ENCODE data around the gene SLC4A4. TPM values are rescaled to one million over a fixed set of nuclear protein-coding genes. Genes with fewer than 3 reads are reported as not detected.

Gene SLC4A4
- polyA plus RNA-seq, 1 donor (not counting 4 experiments of a cell fraction or from before 2014, with no cell fraction given) = 0.29 TPM

GRCh38 chr4:71333368-71333767, 5.5 kb upstream of the SLC4A4 start:
- H4K20me1 ChIP-seq (ENCODE audit: control insufficient read depth, extremely low read depth, insufficient read depth, low read length) = no peaks in the 10 kb centered on the region
- no peaks in the 10 kb centered on the region for H3K36me3 ChIP-seq (ENCODE audit: control insufficient read depth in 2 of 2, extremely low read depth in 1 of 2, insufficient read depth in 2 of 2, low read length in 2 of 2)
- H3K27me3 ChIP-seq (ENCODE audit: control insufficient read depth, extremely low read depth, insufficient read depth, low read length) = no peaks in the 10 kb centered on the region
- TF ChIP-seq CTCF (optimal IDR thresholded peaks at IDR 0.05 in 1 of 3, IDR thresholded peaks at IDR 0.05 in 1 of 3, conservative IDR thresholded peaks at IDR 0.05 in 1 of 3; ENCODE audit: extremely low read depth in 1 of 3, insufficient read depth in 2 of 3, low read length in 3 of 3) = no peak
- no peak for TF ChIP-seq EZH2 (IDR thresholded peaks at IDR 0.05; ENCODE audit: low read length)
- no peak overlapping the region for H3K27ac ChIP-seq (ENCODE audit: control insufficient read depth, insufficient read depth, low read length)
- H3K9me3 ChIP-seq (ENCODE audit: control insufficient read depth, low read depth, low read length) = no peaks in the 10 kb centered on the region
- H3K9ac ChIP-seq (ENCODE audit: control insufficient read depth, extremely low read depth, insufficient read depth, low read length) = no peak overlapping the region
- no peak overlapping the region for H2AFZ ChIP-seq (ENCODE audit: control insufficient read depth, low read length)
- no peak overlapping the region for H3K4me2 ChIP-seq (ENCODE audit: control insufficient read depth, extremely low read depth, insufficient read depth, low read depth, low read length)
- no peak overlapping the region for H3K4me3 ChIP-seq (ENCODE audit: control insufficient read depth in 2 of 3, extremely low read depth in 1 of 3, insufficient read depth in 2 of 3, low read depth in 1 of 3, low read length in 3 of 3)
- H3K4me1 ChIP-seq (ENCODE audit: control insufficient read depth, extremely low read depth, insufficient read depth, low read length) = no peaks in the 10 kb centered on the region
- no peaks in the 10 kb centered on the region for H3K9me1 ChIP-seq (ENCODE audit: control insufficient read depth, extremely low read depth, insufficient read depth, low read length)
- FAIRE-seq (no peak), DNase-seq (ENCODE audit: low read depth, low spot score) (no peak)
- dilution Hi-C loops (cut with MboI; ENCODE audit: extremely low pct_ligation_motif_present, low sequenced_read_pairs) = no loop called here
- H3K79me2 ChIP-seq (ENCODE audit: control insufficient read depth, insufficient read depth, low read length) = no peaks in the 10 kb centered on the region

- Histone ChIP-seq H3K4me2 (ENCODE audit: control insufficient read depth, extremely low read depth, insufficient read depth, low read depth, low read length) (no peak overlapping the region), H3K4me1 (ENCODE audit: control insufficient read depth, extremely low read depth, insufficient read depth, low read length) (no peaks in the 10 kb centered on the region), H3K27ac (ENCODE audit: control insufficient read depth, insufficient read depth, low read length) (no peak overlapping the region), H3K9me3 (ENCODE audit: control insufficient read depth, low read depth, low read length) (no peaks in the 10 kb centered on the region), H3K4me3 (ENCODE audit: control insufficient read depth in 2 of 3, extremely low read depth in 1 of 3, insufficient read depth in 2 of 3, low read depth in 1 of 3, low read length in 3 of 3) (no peak overlapping the region), H3K9ac (ENCODE audit: control insufficient read depth, extremely low read depth, insufficient read depth, low read length) (no peak overlapping the region), H3K9me1 (ENCODE audit: control insufficient read depth, extremely low read depth, insufficient read depth, low read length) (no peaks in the 10 kb centered on the region), H3K79me2 (ENCODE audit: control insufficient read depth, insufficient read depth, low read length) (no peaks in the 10 kb centered on the region), H3K36me3 (ENCODE audit: control insufficient read depth in 2 of 2, extremely low read depth in 1 of 2, insufficient read depth in 2 of 2, low read length in 2 of 2) (no peaks in the 10 kb centered on the region), H4K20me1 (ENCODE audit: control insufficient read depth, extremely low read depth, insufficient read depth, low read length) (no peaks in the 10 kb centered on the region), H2AFZ (ENCODE audit: control insufficient read depth, low read length) (no peak overlapping the region), H3K27me3 (ENCODE audit: control insufficient read depth, extremely low read depth, insufficient read depth, low read length) (no peaks in the 10 kb centered on the region)
- dilution Hi-C loops (cut with MboI; ENCODE audit: extremely low pct_ligation_motif_present, low sequenced_read_pairs) = no loop called here
- DNase-seq (ENCODE audit: low read depth, low spot score) (no peak), FAIRE-seq (no peak)
- TF ChIP-seq CTCF (optimal IDR thresholded peaks at IDR 0.05 in 1 of 3, IDR thresholded peaks at IDR 0.05 in 1 of 3, conservative IDR thresholded peaks at IDR 0.05 in 1 of 3; ENCODE audit: extremely low read depth in 1 of 3, insufficient read depth in 2 of 3, low read length in 3 of 3) (no peak), EZH2 (IDR thresholded peaks at IDR 0.05; ENCODE audit: low read length) (no peak)
Measured at GRCh38 chr4:71333960-71334359, 4.9 kb upstream of the SLC4A4 start.
